Activated T-helper 1 cell treated with anti-CD3 and anti-CD28 coated beads, Interleukin-2, amount 50 U/mL, for 16 hours (primary cell): ENCODE results near the gene MMP24.
"Not testable (repeated sequence)": the region's sequence is repeated elsewhere in the genome, so short reads cannot be mapped to it uniquely, and the experiment has no call there.

Experiments used
- DNase-seq, 2 donors: peaks; one replicate each; pipeline ENCODE4 v3.0.0-alpha.2; 2020; ENCODE audit warnings: low read depth in 1 of 2, low spot score in 1 of 2

MMP24 gene

DNA sequence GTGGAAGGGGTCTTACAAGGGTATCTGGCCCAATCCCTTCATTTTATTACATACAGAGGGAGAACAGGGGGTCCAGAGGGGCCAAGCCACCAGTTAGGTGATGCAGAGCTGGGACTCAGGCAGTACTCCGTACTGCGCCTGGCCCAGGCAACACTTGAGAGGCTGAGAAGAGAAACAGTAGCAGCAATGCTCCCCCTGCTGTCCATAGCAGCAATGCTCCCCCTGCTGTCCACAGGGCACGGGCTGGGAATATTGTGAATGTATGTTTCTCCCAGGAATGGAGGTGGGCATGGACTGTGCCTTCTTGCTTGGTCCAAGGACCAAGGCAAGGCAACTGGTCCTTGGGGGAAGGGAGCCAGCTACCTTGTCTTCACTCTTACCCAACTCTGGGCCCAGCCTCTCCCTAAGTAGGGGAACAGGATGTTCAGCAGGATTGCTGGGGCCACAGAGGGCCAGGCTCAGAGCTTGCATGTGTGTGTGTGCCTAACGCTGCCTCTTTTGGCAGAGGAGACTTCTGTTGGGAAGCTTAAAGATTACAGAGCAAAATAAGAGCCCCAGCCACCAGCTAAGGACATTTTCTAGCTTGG, 80.5 kb downstream of the MMP24 start:
- no peak for DNase-seq

DNA sequence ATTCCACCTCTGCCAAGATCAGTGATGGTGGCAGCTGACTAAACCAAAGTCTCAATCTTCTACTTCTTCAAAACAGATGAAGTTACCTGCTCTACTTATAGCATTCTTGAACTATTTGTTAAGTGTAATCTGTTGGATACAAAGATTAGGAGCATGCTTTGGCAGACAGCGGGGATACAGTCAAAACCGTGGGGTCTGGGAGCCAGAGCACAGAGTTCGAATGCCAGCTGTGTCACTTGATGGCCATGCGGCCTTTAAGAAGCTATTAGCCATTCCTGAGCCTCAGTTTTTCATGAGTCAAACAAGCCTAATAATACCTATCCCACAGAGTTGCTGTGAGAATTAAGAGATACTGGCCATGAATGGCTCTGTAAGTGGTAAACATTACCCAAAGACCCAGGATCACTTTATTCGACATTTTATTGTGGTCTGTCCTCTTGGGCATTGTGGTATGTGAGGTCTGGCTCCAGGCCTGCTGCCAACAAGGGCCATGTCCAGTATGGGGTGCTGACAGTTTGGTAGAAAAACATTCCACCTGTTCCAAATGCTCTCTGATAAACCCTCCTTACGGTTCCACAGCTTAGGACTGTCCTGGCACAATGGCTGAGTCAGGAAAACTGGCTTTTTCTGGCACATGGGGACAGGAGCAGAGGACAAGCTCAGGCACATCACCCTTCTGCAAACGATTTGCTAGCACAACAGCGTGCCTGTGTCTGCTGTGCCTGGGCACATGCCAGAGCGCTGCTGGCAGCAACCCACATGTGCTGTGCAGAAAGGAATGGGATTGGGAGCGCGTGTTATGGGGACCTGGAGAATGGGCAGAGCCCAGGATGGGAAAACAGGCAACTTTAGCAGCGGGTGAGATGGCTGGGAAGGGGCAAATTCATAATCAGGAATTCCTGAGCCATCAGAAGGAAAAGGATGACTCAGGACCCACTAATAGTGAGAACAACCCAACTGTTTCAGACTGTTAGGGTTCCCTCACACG, 81.5 kb downstream of the MMP24 start:
- DNase-seq = no peak

DNA sequence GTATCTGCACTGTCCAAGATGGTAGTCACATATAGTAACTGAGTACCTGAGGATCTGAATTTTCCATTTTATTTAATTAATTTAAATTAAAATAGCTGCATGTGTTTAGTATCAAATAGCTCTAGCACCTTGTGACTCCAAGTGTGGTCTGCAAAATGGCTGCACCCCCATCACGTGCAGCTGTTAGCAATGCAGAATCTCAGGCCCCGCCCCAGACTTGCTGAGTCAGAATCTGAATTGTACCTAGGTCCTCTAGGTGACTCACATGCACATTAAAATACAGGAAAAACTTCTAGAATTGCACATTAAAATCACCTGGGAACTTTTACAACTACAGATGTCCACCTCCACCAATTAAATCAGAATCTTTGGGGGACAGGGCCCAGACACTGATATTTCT, 84.9 kb downstream of the MMP24 start:
- peak in 1 of 2 donors; percentile 24 for DNase-seq

DNA sequence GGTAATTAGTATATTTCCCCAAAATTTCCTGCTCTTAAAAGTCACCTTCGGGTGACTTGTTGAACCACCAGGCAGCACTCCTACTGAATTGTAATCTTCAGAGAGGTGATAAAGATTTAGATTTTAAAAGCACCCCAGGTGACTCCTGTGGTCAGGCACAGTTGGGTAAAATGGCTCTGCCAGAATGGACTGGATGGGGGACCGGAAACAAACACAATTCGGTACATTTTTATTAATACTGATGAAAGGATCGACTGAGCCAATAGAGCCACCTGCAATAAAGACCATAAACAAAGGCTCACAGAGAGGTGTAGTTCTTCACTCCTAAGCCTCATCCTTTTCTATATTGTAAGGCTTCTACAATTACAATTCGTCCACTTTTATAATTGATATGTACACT, 85.3 kb downstream of the MMP24 start:
- no peak for DNase-seq

DNA sequence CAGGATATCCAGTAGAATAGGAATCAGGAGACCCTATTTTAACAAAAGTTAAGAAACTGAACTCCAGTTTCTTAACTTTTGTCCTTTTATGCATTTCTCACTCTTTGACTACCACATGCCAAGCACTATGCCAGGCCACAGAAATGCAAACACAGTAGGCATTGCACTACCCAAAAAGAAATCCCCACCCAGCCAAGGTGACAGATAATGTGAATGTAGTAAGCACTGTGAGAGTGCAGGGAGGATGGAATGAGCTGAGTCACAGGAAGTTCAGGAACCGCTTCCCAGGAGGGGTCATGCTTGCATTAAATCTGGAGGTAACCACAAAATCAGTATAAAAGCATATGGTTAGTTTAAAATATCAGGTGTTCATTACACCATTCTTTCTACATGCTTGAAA, 85.8 kb downstream of the MMP24 start:
- no peak for DNase-seq

DNA sequence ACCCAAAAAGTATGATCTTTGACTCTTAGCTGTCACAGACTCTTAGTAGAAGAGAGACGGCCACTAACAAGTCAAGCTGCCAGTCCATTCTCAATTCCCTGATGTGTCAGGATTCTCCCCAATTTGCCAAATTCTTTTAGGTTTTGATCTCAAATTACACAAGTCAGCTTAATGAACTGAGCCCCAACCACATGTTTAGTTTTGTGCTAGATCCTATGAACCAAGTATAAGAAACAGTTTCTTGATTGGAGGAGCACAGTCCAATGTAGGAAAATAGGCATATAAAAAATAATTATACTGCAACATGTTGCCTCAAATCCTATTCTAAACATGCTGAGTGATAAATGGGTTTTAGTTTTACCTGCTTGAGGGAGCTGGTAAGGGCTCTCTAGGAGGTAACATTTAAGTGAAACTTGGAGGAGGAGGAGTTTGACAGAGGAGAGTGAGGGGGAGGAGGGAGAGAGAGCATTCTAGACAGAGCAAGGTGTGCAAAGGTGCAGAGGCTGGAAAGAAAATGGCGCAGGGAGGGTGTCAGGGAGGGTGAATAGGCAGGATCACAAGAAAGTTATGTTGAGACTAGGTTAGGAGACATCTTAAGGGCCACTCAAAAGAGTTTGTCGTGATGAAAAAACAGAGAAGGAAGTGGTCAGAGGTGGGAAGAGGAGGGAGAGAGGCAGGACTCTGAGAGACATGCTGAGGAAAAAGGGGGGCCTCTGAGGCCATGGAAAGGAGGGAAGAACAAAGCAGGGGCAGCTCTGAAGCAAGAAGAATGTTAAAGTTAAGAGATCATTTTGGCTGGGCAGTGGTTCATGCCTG, 88.5 kb downstream of the MMP24 start:
- no peak for DNase-seq

DNA sequence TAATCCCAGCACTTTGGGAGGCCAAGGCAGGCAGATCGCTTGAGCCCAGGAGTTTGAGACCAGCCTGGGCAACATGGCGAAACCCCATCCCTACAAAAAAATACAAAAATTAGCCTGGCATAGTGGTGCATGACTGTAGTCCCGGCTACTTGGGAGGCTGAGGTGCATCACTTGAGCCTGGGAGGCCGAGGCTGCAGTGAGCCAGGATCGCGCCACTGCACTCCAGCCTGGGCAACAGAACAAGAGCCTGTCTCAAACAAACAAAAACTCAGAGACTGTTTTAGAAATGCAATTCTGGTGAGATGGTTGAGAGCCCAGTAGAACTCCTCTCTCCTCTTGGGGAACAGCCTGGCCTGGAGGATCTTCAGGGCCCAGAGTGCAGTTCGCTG, 89.1 kb downstream of the MMP24 start:
- not testable (repeated sequence) for DNase-seq

DNA sequence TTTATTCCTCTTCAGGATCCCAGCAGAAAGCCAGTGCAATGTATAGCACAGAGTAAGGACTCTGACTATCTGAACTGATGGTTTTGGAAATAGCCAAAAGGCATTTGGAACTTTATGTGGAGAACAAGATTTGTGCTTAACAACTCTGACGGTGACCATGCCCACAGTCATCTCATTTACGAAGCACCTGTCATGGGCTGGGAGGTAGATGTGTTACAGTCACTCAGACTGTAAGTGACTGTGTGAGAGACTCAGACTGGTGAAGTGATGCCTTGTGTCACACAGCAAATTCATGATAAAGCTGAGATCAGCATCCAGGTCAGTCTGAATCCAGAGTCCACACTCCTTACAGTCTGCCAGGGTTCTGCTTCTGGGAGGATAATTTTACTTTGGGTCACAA, 89.6 kb downstream of the MMP24 start:
- DNase-seq = no peak

DNA sequence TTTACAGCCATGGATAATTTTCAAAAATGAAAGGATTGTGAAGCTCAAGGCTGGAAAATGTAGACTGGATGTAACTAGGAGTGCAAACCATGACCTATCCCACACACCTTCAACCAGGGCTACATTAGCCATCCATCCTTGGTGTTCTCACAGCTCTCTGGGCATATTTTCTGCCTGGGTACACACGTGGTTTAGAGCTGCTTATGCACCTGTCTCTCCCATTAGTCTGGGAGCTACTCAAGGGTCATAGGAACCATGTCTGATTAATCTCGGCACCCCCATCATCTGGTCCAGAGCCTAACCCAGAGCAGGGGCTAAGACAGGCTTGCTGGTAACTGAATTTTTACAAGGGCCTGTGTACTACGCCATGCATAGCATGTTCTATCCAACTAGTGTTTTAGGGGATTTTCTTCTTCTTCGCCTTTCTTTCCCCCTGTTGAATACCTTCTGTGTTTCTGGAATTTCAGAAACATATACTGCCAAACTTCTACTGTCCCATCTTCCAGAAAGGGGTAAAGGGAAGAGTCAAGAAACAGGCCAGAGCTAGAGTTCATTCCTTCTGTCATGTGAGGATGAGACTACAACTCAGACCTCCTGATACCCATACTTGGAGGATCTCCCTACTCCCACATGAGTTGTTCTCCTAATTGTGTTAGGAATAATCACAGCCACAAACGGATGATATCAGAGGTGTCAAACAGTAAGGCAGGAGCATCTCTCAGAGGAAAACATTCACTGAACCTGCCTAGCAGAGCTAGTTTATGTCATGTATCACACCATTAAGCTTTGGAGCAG, 91.1 kb downstream of the MMP24 start:
- DNase-seq = no peak

DNA sequence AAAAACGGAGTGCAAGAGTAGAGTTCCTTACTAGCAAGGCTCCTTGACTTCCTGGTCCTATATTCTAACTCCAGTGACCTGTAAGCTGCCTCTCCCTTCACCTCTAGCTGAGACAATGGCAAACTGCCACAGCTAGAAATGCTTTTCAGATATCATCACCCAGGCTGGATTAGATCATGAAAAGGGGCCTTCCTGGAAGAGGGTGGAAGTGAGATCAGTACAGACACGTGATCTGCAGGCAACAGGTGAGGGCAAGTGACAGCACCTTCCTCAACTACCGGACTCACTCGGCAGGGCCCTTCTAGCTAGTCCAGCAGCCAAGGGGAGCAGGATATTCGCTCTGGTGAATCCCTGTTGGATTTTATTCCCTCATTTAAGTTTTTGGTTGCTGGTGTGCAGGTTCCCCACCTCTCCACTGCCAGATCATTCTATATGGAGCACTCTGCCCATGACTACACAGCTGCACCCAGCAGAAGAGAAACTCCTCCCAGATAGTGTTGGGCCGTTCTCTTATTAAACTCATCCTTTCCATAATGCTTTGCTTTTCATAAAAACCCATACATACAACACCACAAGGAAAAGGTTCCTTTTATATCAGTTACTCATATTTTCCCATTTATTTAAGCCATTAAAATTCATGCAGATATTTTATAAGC, 92.1 kb downstream of the MMP24 start:
- DNase-seq = no peak

DNA sequence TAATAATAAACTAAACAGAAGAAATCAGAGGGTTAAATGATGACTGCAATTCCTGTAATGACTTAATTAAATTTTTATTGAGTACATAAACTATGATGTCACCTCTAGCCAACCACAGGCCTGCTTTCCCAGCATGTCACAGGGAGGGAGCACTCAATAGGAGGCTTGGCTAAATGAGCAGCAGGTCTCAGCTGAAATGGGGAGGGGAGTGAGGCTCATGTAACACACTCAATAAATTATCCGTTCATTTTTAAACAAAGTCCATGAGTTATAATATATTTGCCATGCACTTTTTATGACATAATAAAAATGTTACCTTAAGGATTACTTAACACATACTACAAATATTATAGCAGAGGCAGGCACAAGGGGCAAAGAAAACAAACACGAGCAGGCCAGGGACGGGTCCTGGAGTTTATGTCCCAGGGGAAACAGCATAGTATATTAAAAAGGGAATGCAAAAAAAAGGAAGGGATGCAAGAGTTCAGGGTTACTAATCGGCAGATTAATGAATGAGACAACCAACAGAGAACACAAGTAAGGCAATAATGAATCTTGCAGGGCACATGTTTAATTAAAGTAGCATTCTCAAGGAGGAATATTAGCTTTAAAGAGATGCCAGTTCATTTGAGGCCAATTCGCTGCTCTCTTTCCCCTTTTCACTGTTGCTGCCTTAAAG, 92.8 kb downstream of the MMP24 start:
- DNase-seq = no peak

DNA sequence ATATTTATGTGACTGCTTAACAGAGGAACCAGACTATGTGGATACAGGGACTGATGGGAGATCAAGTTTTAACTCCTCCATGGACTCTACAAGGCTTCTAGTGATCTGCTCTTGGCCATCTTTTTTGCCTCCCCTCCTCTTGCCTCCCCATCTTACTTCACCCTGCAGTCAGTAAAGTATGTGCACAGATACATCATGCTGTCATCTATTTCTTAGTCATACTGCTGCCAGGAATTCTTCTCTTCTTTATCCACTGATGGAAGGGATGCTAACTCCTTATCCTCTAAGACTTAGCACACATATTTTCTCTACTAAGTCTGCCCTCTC, 93.3 kb downstream of the MMP24 start:
- no peak for DNase-seq

DNA sequence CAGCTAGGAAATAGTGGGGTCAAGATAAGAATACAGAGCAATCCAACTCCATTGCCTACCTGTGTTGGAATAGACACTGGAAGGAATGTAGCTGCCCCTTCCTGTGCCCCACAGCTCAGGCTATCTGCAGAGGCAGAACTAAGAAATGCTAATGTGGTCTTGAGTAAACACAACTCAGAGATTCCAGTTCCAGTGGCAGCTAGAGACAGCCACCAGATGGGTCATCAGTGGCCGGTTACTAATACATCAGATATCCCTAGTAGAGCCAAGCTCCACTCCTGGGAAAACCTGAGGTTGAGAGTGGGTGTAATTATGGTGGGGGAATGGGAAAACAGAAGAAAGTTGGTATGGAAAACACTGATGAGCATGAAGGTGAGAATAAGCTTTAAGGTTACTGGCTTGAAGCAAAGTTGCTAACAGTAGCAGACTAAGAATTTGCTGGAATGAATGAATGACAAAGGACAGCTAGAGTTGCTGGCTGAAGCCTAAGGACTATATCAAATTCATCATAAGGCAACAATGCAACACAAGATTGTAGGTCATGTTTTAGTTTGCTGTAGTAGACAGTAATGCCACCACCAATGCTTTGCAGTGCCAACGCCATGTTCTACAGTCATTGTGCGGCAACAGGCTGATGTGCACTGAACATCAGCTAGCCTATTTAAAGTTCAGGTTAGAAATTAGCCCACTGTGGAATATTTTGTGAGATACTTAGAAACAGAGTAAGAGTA, 94.1 kb downstream of the MMP24 start:
- no peak for DNase-seq

DNA sequence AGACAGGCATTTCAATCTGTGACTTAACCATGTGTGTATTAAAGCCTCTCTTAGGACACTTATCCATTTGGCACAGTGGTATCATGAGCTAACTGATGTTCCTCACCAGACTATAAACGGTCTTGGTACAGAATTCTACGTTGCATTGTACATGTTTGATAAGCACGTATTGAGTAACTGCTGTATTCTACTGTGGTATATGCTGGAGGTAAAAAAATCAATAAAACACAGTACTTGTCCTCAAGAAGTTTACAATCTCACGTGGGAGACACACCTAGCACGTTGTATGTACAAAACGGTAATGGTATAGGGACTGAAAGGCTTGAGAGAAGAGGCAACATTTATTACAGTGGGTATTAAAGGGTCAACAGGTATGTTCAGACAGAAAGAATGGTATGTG, 98.9 kb downstream of the MMP24 start:
- DNase-seq = no peak

DNA sequence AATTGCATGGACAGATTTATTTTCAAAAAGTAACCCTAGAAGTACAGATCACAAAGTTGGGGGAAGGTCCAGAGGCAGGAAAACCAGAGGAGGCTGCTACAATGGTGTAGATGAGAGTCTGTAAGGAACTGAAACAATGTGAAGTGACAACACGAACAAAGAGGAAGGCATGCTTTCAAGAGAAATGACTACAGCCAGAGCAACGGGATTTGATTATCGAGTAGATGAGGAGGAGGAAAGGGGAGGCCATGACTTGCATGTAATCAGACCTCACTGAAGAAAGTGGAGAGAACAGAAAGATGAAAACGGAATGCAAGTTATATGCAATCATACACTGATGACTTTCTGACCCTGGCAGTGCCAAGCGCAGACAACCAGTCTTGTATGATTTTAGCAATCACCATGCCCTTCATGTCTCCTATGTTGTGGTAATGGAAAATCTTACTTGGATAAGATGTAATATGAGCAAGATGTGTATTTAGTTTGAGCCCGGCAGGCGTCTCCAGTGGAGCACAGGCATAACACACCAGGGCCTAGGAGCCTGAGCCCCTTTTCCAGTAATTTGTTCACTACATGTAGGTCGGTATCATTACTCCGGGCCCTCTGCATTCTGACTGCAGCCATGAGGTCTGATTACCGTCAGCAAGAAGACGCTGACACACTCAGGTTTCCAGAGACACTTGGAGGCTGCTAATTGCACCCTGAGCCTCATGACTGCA, 99.7 kb downstream of the MMP24 start:
- no peak for DNase-seq
